HG02798 (cell line): Measurements from ENCODE around the gene FRMD1.

Experiments
- ATAC-seq: cut with Tn5 transposase; IDR thresholded peaks from one replicate; pipeline ENCODE4 v1.9.1; 2021; ENCODE audit warnings: mild to moderate bottlenecking; ENCODE audit not compliant: unreplicated experiment, poor library complexity

Gene FRMD1

DNA sequence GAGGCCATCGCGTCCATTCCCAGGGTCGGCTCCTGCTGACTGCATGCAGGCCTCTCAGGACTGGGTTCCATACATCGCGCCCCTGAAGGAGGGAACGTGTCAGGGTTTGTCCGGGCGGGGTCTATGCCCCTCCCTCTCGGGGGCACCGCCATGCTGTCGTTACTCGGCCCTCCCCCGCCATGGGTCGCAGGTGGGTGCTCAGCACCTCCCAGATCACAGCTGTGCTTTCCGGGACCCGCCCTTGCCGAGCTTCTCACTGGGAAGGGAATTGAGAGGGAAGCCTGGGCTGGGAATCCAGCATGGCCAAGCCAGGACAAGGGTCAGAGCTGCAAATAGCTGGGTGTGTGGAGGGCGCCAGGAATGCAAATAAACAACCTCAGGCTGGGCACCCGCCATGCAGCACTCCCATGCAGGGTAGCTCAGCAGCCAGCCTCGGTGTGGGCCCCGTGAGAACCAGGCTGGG is at the start of gene FRMD1:
Gene FRMD1, minus strand, starts transcription at position 270 of the 463 bp plus-strand sequence. Its CDS starts 118 bp downstream, at position 152.
- ATAC-seq = no peak

DNA sequence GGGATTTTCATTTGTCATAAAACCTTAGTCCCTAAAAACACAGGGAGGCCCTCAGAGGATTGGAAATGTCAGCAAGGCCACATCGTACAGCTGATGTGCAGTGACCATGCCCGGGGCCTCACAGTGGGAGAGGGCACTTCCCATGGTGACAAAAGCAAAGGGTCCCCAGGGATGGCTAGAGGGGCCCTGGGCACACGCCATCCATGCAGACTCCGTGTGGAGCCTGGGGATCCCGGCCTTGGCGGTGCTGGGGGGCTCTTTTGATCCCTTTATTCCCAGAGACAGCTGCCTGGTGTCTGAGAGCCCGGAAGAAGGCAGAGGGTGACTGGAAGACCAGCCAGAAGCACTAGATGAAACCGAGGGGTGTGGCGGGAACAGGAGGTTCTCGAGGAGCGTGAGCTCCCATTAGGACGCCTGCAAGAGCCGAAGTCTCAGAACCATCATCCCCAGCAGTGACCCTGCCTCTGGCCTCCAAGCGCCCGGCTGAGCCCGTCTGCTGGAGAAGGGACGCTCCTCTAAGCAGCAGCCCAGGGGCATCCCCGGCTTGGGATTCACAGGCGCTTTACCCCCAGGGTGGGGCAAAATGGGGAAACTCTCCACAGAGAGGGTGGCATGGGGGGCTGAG is 49.1 kb upstream of the FRMD1 start:
- no peak for ATAC-seq

DNA sequence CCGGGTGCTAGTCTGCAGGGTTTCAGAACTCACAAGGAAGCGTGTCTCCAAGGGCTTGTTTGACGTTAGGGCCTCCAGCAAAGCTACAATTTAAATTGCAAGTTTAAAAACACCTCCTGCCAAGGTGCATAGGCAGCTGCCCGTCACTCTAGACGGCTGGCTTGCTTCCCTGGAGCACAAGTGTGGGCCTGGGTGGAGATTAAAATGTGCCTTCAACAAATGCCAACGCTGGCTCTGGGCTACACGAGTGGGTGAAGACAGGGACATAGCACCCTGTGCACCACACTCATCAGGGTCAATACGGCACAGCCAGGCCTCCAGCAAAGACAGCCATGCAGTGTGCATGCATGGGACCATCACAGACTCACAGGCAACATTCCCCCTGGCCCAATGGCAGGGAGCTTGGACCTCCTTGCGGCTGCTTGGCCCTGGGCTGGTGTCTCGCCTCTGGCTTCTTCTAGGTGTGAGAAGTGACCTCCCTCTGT is 48.4 kb upstream of the FRMD1 start:
- ATAC-seq = no peak

DNA sequence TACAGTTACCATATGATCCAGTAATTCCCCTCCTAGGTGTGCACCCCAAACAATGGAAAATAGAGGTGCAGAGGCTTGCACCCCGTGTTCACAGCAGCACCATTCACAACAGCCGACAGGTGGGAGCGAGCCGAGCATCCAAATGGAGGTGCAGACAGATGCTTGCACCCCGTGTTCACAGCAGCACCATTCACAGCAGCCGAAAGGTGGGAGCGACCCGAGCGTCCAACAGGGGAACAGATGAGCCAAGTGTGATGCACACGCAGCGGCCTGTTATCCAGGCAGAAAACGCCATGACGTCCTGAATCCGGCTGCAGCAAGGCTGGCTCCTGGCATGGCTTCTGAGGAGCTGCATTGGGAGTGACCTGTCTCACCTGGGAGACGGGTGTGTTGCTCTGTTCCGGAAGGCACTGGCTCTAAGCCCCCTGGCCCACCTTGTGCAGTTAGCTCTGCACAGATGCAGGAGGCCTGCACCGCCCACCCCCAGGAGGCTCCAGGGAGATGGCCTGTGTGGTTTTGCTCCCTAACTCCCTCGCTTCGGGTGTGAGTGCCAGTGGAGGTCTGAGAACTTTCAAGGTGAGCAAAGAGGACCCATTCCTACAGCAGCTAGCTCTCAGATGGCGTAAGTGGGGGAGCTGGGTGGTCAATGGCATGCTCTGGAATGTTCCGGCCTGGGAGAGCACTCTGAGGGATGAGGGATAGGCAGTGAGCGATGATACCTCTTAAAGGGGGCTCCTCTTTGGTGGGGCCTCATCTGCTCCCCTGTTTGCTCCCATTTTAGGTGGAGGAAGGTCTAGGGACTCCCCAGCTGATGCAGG is 47.8 kb upstream of the FRMD1 start:
- ATAC-seq = no peak

DNA sequence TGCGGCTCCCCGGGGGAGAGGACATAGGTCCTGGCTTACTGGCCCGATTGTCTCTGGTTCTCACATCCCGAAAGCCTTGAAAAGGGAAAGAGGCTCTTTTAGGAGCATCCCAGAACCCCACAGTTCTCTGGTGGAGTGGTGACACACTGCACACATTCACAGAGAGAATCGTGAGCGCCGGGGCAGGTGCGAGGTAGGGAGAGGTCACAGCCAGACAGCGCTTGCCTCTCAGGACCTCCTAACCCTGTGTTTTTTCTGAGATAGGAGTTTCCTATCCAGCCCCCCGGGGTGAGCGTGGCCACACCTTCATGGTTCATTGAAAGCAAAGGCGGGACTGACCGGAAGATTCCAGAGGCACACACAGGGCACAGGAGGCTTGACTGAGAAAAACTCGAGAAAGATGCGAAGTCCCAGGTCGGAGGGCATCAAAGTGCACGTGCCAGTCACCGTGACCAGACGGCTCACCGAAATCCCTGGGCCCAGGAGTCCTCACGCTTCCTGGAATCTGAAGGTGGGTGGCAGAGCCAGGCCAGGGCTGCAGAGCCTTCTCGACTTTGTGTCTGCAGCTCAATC is 46.5 kb upstream of the FRMD1 start:
- ATAC-seq = no peak

DNA sequence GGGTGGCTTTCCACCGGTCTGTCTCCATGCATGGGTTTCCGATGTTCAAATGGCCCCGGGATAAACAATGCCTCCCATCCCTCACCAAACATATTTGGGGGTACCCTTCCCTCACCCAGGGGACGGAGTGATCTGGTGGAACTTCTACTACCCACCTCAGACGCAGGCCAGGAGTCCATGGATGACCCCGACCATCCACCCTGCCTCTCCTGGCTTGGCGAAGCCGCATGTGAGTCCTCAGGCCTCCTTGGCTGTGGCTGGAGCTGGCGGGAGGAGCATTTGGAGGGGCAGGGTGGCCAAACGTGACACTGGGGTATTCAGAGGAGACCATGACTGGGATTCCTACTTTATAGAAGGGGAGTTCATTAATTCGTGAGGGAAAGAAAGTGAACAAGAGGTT is 45.9 kb upstream of the FRMD1 start:
- ATAC-seq = no peak

DNA sequence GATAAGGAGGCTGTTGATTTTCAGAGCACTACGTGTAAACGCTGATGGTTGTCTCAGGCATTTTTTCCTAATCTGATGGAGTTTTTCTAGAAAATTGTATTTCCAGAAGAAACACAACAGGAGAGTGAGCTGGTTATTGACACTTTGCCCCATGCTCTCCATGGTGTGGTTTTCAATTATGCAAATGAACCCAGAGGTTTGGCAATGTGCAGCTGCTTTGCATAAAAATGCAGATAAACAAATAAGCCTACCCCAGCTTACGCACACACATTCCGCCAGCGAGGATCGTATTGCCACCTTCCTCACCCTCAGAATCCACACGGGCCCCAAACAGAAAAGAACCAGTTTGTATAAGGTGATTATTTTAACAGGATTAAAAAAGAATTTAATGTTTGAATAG is 45.1 kb upstream of the FRMD1 start:
- no peak for ATAC-seq

DNA sequence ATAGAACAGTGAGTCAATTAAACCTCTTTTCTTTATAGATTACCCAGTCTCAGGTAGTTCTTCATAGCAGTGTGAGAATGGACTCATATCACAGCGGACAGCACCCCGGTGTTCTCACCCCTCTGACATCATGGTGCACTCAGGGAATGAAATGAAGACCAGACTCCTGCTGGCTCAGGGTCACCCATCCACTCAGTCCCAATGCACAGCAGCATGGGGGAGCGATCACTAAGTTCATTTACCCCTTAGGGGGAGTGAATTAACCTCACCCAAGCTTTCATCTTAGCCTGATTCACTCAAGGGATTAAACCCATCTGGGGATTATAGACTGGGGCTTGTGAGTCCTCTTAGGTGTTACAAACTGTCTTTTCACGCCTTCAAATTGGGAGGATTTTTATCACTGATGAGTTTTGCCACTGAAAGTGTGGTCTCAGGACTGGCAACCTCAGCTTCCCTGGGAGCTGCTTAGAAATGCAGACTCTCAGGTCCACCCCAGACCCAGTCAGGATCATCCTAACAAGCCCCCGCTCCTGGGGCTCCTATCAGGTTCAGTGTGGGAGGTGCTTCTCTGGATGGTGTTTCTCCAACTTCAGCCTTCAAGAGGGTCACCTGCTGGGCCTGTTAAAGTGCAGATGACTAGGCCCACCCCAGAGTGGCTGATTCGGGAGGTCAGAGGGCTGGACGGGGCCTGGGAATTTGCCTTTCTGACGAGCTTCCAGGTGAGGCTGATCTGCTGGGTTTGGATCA is 44.3 kb upstream of the FRMD1 start:
- ATAC-seq = no peak

DNA sequence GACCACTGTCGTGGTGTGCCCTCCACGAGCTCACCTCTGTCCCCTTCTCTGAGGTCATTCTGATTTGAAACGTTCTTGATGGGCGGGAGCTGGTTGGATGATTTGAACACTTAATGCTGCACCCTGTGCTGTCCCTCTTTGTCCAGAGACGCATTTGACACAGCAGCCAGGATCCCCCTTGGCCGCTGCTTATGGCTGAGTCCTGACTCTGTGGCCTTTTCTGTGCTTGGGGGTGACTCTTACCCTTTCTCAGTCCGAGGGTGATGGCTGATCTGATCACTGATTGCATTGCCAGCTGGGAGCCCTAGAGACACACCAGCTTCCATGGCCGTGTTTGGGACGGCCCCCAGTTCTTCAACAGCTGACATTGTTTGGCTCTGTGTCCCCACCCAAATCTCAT is 43.5 kb upstream of the FRMD1 start:
- no peak for ATAC-seq

DNA sequence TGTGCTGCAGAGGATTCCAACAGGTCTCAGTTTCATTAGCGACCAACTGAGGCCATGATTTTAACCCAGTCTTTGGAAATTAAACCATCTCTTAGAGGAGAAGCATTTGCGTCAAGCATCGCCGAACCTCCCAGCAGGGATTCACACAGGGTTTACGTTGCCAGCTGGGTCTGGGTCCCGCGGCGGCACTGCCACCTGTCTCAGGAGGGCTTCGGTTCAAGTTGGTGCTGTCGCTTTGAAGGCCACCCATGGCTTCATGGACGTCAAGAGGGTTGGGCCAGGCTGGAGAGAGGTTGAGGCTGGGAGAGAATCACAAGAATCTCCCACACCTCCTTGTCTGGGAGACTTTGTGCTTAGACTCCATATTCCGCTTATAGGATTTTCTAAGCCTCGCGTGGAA is 43.0 kb upstream of the FRMD1 start:
- ATAC-seq = no peak

DNA sequence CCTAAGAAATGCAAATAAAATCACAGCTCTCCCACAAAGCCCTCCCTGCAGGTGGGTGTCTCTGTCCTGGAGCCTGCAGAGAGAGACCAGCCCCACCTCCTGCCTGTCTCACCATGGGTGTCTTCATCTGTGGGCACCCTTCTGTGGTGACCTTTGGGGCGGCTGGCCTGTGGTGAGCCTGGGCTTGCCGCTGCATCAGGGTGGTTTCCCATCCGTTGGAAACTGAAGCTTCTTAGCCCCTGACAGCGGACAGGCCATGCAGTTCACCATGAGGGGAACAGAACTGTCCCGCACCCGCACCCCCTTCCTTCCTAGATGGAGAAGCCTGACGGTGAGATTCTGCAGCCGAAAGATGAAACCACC is 42.3 kb upstream of the FRMD1 start:
- no peak for ATAC-seq

DNA sequence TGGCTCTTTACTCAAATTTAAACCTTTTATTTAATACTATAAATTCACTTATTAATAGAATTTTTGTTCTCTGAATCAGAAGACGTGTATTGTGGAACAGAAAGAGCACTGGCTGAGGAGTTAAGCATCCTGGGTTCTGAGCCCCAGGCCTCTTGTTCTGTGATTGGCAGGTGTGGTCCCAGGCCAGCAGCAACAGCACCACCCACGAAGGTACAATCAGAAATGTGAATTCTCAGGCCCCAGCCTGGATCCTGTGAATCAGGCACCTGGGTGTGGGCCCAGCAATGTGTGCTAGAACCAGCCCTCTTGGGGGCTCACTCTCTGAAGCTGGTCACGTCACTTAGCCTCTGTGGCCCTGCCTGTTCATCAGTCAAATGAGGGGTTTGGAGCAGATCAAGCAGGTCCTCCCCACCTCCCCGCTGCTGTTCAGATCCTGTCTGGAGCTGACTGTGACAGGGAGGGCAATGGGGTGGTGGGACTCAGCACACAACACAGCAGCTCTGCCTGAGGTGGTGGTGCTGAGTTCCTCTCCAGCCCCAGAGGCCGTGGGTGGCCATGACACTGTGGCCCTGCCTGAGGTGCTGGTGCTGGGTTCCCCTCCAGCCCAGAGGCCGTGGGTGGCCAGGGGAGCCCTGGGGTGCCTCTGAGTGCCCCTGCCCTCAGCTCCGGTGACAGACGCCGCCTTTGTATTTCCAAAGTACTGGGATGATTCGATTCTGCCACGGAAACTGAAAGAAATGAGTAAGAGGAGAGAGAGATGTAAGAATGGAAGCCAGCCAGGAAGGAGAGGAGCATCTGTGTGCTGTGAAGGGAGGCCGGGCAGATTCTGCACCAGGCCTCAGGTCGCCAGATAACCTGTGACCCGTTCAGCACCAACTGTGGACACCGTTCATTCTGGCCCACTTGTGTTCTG is 41.6 kb upstream of the FRMD1 start:
- no peak for ATAC-seq

DNA sequence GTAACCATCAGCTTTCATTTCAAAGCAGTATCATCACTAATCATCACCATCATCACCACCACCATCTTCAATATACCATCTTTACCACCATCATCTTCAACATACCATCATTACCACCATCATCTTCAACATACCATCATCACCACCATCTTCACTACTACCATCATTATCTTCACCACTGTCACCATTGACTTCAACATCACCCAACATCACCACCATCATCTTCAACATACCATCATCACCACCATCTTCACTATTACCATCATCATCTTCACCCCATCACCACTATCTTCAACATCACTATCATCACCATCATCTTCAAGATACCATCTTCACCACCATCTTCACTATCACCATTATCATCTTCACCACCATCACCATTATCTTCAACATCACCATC is 40.5 kb upstream of the FRMD1 start:
- ATAC-seq = no peak

DNA sequence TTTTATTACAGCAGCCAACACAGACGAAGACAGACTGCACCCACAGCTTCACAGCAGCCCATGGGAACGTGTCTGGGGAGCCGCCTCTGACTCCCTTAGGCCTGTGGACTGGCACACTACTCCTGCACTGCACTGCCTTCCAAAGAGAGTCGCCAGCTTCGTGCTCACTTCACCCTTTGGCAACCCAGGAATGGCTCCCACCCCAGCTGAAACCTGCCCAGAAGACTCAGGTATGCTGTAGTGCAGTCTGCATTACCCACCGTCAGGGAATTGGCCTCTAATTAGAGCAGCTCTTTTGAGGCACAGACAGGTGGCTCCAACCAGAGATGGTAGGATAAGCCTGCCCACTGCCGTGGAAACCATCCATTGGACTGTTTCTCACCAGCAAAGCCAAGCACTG is 39.9 kb upstream of the FRMD1 start:
- ATAC-seq = no peak

DNA sequence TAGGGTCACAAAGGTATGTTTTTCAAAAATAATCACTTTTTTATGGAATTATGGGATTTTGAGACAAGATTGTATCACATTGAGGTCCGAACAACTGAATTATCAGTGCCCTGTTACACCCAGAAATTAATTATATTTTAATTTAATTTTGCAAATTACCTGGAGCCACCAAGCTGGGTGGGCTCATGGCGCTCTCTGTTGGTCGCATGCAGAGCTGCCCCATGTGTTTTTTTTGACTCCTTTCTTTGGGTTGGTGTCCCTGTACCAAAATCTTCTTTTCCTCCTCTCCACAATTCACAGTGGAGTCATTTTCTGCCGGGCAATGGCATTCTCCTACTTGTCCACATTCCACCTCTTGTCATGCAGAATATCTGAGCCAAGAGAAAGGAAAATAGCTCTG is 38.9 kb upstream of the FRMD1 start:
- ATAC-seq = no peak

DNA sequence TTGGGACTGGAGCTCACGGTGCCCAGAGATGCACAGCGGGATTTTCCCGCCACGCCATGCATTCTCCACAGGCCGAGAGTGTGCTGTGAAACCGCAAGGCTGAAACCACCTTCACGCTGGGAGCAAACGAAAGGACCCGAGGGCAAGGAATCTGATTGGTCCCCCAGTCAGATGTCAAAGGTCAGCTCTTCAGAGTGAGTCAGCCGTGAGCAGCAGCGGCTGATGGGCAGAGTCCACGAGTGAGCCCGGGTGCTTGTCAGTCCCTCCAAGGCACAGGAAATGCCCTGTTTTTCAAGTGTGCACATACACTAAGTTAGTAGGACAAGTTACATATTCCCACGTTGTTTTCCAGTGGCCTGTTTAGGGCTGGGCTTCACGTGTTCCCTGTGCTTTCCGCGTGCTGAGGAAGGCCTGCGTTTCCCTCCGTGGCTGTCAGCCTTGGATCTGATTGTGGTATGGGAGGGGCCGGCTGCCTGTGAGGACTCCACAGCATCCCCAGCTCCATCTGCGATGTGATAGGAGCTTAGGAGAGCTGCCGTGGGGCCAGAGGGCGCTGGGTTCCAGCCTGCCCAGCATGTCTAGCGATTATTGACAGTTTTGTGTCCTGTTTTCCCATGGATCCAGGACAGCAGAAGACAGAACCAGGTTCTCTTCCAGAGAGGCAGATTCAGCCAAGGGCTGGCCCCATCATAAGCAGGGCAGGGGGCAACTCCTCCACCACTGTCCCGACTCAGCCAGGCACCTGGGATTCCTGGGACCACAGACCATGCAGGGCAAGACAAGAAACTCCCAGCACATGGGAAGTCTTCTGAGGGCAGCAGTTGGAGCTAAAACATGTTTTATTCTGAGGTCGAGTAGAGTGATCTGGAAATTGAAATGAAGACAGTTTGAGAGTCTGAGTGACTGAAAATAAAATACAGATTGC is 38.2 kb upstream of the FRMD1 start:
- no peak for ATAC-seq

DNA sequence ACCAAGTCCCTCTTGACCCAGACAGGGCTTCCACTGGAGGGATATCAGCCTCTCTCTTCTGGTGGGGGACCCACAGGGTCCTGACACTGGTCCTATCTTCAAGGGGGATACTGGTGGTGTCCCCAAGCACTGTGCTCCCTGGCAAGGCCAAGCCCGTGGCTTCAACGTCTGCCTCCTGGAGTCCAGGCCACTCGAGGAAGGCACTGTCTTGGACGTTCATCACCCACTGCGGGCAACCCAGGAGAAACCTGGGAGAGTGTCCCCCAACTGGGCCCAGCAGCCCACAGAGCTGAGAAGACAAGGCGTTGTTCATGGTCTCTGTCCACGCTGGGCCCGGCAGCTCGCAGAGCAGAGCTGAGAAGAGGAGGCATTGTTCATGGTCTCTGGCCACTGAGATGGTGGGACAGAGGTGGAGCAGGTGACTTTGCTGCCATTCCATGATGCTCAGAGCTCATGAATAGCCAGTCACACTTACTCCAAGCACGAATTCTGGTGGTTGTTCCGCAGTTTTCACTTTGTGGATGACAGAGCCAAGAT is 37.5 kb upstream of the FRMD1 start:
- no peak for ATAC-seq

DNA sequence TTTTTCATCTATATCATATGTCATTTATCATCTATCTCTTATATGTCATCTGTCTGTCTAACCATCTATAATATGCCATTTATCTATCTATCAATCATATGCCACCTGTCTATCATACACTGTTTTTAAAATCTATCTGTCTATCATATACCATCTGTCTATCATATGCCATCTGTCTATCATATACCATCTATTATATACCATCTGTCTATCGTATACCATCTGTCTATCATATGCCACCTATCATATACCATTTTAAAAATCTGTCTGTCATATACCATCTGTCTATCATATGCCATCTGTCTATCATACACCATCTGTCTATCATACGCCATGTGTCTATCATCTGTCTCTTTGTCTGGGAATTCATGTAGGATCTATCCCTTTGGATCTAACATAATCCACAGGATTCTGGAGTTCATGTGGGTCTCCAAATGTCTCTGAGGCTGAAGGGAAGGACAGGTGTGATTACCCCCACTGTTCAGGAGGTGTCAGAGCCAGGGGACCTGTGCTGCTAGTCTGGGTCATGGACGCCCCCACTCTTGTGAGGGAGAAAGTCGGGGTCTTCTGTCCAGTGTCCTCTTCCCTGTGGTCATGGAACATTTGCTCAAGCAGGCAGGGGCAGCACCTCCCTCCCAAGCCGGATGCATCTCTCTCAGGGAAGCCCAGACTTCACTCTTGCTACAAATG is 36.9 kb upstream of the FRMD1 start:
- ATAC-seq = no peak
